GM23338 (cell line): ENCODE data around the gene OTP.

ENCODE experiments used
- CTCF ChIP-seq, 2 experiments: fragments of 200-600 bp in 1 of 2; sonication (generic) in 1 of 2; conservative IDR thresholded peaks; 2 replicates each; pipeline versions ENCODE4 v1.5.1 to v1.6.1; 2016 to 2017; ENCODE audit warnings: antibody characterized with exemption in 2 of 2, low read depth in 2 of 2, mild to moderate bottlenecking in 2 of 2, moderate library complexity in 1 of 2
- ETS1 ChIP-seq: IDR thresholded peaks from 2 replicates; pipeline ENCODE4 v1.6.1; 2016; ENCODE audit warnings: antibody characterized with exemption
- POLR2AphosphoS5 ChIP-seq: IDR thresholded peaks from 2 replicates; pipeline ENCODE4 v1.6.1; 2016; ENCODE audit warnings: antibody characterized with exemption, low read depth
- REST ChIP-seq: IDR thresholded peaks from one replicate; pipeline ENCODE4 v1.6.1; 2018; ENCODE audit warnings: antibody characterized with exemption; ENCODE audit not compliant: unreplicated experiment

- no peak for TF ChIP-seq CTCF (conservative IDR thresholded peaks at IDR 0.05; ENCODE audit: low read depth in 2 of 2)
- TF ChIP-seq POLR2AphosphoS5 = no peak
- no peak for TF ChIP-seq REST
- TF ChIP-seq ETS1 = no peak
Measured at GRCh38 chr5:77649776-77650175, 11.3 kb upstream of the OTP start.
